SJCRH30 (cell line): ENCODE results near the gene MCOLN1. TPM values are rescaled to one million over a fixed set of nuclear protein-coding genes. Genes with fewer than 3 reads are reported as not detected.

ENCODE experiments used
- DNase-seq, 2 experiments: peaks; one replicate each; pipeline ENCODE4 v3.0.0-alpha.2; 2015 to 2020
- H3K27ac ChIP-seq: fragments of 250-450 bp; sonication (Bioruptor Pico); 2 replicates; pipeline ENCODE4 v1.5.1; 2020; ENCODE audit warnings: mild to moderate bottlenecking, moderate library complexity
- H3K27me3 ChIP-seq: fragments of 250-450 bp; sonication (Bioruptor Pico); 2 replicates; pipeline ENCODE4 v1.5.1; 2020; ENCODE audit warnings: mild to moderate bottlenecking, moderate library complexity
- H3K36me3 ChIP-seq: fragments of 250-450 bp; sonication (Bioruptor Pico); 2 replicates; pipeline ENCODE4 v1.5.1; 2020; ENCODE audit warnings: mild to moderate bottlenecking, moderate library complexity
- H3K4me1 ChIP-seq: fragments of 250-450 bp; sonication (Bioruptor Pico); 2 replicates; pipeline ENCODE4 v1.5.1; 2020; ENCODE audit warnings: mild to moderate bottlenecking, moderate library complexity
- H3K4me3 ChIP-seq: fragments of 250-450 bp; sonication (Bioruptor Pico); 2 replicates; pipeline ENCODE4 v1.5.1; 2020; ENCODE audit warnings: mild to moderate bottlenecking, moderate library complexity
- H3K9me3 ChIP-seq: fragments of 250-450 bp; sonication (Bioruptor Pico); replicated peaks from 2 replicates; pipeline ENCODE4 v1.5.1; 2020; ENCODE audit warnings: mild to moderate bottlenecking, moderate library complexity
- total RNA-seq: library from RNA; depleted of rRNA; stranded (reverse); fragments of >200 nt; shearing (Covaris generic); gene quantifications from 2 replicates; pipeline ENCODE4 v1.2.3, GENCODE V29; 2014; rRNA removed

Gene MCOLN1
- 3.8 and 5.8 TPM in 2 replicates for total RNA-seq

DNA sequence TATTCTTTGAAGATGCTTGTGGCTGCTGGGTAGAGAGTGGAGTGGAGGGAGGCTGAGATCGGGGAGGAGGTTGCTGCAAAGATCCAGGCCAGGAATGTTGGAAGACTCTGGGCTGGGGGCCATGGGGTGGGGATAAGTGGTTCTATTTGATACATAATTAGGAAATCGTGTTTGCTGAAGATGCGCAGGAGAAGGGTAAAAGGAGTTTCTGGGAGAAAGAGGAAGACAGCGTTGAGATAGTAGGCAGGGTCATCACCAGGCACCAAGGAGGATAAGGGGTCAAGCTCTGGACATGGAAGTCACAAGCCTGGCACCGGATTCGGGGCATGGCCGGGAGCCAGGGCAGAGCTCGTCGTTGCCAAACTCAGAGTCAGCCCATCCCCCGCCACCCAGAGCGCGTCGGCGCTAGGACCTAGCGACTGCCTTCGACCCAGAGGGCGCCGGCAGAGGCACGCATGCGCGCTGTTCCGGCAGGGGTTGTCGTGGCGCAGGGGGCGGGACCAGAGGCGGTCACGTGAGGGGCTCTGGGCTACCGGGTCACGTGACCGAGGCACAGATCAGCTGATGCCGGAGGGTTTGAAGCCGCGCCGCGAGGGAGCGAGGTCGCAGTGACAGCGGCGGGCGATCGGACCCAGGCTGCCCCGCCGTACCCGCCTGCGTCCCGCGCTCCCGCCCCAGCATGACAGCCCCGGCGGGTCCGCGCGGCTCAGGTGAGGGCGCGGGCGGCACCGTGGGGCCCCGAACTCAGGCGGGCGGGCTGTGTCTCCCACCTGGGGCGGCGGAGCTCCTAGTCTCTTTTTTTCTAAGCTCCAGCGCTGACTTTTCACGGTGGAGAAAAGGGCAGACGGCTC lies at the start of gene MCOLN1:
Gene MCOLN1, plus strand, starts transcription at position 553 of the 851 bp plus-strand sequence. Its CDS starts 127 bp downstream, at position 680.
- no peaks in the 10 kb centered on the region for H3K27me3 ChIP-seq
- no peaks in the 10 kb centered on the region for H3K36me3 ChIP-seq
- peaks cover 4% of the 10 kb centered on the region; the same call in 1 of the 2 replicates for H3K4me1 ChIP-seq
- H3K27ac ChIP-seq: no peak within 1 kb of the TSS
- DNase-seq: peak; percentile 98
- peak within 1 kb of the TSS; percentile 68 for H3K4me3 ChIP-seq
- no peaks in the 10 kb centered on the region for H3K9me3 ChIP-seq

DNA sequence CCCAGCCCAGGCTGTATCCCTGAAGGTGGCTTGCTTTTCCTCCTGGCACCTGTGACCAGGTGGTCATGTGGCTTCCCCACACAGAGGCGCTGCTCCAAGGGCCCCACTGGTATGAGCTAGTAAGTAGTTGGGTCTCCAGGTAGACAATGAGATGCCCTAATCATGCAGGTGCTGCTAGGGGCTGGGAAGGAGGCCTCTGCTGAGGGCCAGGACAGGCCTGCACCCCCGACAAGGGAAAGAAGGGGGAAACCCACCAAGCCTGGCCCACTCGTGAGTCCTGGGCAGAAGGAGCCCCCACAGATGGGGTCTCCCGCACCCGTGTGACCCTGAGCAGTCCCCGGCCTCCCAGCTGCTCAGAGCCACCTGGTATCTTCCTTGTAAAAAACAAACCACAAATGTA lies 46.8 kb upstream of the MCOLN1 start:
- no peaks in the 10 kb centered on the region for H3K9me3 ChIP-seq
- no peak overlapping the region for H3K4me3 ChIP-seq
- no peaks in the 10 kb centered on the region for H3K27me3 ChIP-seq
- no peak for DNase-seq
- H3K27ac ChIP-seq: no peak overlapping the region
- peaks cover 10% of the 10 kb centered on the region for H3K4me1 ChIP-seq
- H3K36me3 ChIP-seq: no peaks in the 10 kb centered on the region

DNA sequence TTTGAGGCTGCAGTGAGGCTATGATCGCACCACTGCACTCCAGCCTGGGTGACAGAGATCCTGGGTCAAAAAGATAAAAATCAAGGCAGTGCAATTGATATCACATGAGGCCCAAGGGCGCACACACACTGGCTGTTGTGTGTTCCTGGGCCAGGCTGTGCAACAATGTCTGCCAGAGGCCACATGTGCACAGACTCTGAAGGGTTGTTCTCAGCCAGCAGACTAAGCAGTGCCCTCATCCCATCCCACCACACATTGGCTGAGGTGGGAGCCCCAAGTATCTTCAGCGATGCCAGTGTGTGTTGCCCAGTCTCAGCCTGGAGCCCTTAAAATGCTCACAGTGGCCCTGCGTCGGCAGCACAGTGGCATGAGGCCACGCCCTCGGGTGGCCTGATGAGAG lies 46.2 kb upstream of the MCOLN1 start:
- Histone ChIP-seq H3K4me3 (no peak overlapping the region), H3K36me3 (no peaks in the 10 kb centered on the region), H3K27me3 (no peaks in the 10 kb centered on the region), H3K27ac (no peak overlapping the region), H3K4me1 (peaks cover 12% of the 10 kb centered on the region), H3K9me3 (no peaks in the 10 kb centered on the region)
- DNase-seq: no peak

DNA sequence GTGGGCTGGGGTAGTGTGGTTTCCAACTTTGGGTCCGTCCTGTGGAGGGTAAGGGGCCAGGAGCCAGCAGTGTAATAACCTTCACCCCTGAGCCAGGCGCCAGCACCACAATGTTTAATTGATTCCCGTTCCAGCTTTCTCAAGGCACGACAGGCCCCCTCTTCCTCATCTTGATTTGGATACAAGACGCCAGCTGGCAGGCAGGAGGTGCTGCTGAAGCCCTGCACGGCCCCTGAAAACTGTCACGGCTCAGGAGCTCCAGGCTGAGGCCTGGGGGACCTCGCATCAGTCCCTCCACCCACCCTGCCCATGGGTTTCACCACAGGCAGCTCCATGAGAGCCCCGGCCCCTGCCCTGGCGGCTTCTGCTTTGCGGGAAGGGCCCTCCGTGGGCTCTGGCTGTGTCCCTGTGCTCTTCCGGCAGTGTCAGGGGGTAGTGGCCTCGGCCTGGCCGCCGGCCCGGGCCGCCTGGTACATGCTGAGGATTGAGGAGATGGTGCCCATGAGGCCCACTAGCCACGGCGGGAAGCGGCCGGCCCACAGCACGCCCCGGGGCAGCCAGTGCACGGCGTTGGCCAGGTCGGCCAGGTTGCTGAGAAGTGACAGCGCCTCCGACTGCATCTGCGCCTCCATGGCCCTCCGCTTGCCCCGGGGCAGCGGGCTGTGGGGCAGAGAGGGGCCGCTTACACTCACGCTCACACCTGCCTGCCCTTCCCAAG lies 45.5 kb upstream of the MCOLN1 start:
- Histone ChIP-seq H3K4me1 (peaks cover 12% of the 10 kb centered on the region), H3K9me3 (no peaks in the 10 kb centered on the region), H3K27me3 (no peaks in the 10 kb centered on the region), H3K4me3 (no peak overlapping the region), H3K27ac (no peak overlapping the region), H3K36me3 (no peaks in the 10 kb centered on the region)
- no peak for DNase-seq

DNA sequence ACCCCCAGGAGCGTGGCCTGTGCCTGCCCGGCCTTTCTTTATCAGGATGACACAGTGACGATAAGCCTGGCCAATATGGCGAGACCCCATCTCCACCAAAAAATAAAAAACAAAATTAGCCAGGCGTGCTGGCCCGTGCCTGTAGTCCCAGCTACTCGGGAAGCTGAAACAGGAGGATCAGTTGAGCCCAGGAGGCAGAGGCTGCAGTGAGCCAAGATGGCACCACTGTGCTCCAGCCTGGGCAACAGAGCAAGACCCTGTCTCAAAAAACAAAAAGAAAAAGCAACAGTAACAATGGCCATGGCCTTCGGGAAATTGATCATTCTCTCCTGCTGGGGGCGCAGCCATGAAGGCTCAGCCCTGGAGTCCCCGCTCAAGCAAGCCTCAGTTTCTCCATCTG lies 44.7 kb upstream of the MCOLN1 start:
- DNase-seq: no peak
- Histone ChIP-seq H3K4me3 (no peak overlapping the region), H3K27ac (no peak overlapping the region), H3K36me3 (no peaks in the 10 kb centered on the region), H3K4me1 (peaks cover 12% of the 10 kb centered on the region), H3K9me3 (no peaks in the 10 kb centered on the region), H3K27me3 (no peaks in the 10 kb centered on the region)

DNA sequence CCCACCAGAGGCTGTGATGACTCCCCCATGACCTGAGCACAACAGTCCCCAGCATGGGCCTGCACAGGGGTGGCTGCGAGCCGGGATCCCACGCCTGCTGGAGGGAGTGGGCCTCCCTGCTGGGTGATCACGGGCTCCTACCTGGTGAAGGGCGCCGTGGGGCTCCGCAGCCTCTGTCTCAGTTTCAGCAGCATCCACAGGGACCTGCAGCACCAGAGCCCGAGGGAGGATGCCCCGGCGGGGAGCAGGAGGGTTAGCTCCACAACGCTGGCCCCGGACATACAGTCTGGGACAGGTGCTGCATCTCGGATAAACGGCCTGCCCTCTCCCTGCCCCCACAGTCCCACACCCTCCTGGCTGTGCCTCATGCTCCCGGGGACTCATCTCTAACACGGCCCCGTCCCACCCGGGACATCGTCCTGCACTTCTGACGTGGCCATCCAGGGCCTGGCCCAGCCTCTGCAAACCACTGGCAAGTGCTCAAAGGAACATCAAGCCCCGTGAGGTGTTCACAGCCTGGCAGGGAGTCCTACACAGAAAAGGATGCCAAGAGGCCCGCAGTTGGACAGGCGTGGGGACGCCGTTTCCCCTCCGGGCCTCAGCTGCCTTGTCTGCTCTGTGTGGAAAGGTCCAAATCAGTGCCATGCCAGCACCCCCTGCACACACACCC lies 44.1 kb upstream of the MCOLN1 start:
- no peaks in the 10 kb centered on the region for H3K36me3 ChIP-seq
- no peaks in the 10 kb centered on the region for H3K9me3 ChIP-seq
- no peaks in the 10 kb centered on the region for H3K27me3 ChIP-seq
- H3K27ac ChIP-seq: no peak overlapping the region
- no peak overlapping the region for H3K4me3 ChIP-seq
- no peak for DNase-seq
- peaks cover 12% of the 10 kb centered on the region for H3K4me1 ChIP-seq

DNA sequence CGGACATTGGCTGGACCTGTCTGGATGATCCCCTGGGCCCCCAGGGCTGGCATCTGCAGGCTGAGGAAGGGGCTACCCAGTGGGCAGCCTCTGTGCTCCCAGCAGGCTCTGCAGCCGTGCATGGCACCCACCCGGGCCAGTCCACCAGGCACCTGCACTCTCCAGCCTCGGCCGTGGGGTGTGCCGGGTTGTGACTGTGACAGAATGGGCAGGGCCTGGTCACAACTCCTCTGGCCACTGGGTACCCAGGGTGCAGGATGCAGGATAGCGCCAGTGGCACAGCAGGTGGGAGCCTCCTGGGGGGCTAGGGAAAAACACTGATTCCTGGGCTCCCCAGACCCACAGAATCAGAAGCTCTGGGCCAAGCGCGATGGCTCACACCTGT lies 43.6 kb upstream of the MCOLN1 start:
- Histone ChIP-seq H3K4me3 (no peak overlapping the region), H3K27ac (no peak overlapping the region), H3K27me3 (no peaks in the 10 kb centered on the region), H3K36me3 (no peaks in the 10 kb centered on the region), H3K4me1 (peaks cover 12% of the 10 kb centered on the region), H3K9me3 (no peaks in the 10 kb centered on the region)
- DNase-seq: no peak

DNA sequence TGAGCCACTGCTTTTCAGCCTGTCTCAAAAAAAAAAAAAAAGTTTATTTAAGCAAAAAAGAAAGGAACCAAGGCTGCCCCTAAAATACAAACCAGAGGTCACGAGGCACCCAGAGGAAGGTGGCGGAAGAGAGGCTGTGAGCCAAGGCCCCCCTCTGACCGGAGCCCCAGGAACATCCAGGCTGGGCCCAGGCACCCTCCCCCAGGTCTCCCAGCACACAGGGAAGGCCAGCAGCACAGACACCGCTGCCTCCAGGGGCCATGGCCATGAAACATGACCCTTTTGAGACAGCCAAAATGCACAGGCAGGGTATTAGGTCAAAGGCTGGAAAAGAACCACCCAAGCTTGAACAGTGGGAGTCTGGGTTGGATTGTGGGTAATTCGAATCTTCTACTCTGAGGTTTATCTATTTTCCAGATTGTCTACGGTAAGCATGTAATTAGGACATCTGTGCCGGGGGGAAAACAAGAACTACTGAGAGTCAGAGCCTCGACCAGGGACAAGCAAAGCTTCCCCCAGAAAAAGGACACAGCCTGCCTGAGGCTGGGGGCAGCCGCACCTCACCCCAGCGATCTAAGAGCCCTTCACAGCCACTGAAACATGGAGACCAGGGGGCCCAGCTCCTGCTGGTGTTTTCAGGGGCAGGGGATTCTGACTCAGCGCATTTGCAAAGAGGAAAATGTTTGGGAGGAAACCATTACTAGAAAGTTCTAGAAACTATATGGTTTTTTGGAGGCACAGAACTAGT lies 42.0 kb upstream of the MCOLN1 start:
- peak; percentile 33 to 63 for DNase-seq
- no peaks in the 10 kb centered on the region for H3K36me3 ChIP-seq
- peak overlapping the region; percentile 30 for H3K27ac ChIP-seq
- H3K27me3 ChIP-seq: no peaks in the 10 kb centered on the region
- H3K4me3 ChIP-seq: no peak overlapping the region
- H3K4me1 ChIP-seq: peaks cover 12% of the 10 kb centered on the region
- H3K9me3 ChIP-seq: no peaks in the 10 kb centered on the region

DNA sequence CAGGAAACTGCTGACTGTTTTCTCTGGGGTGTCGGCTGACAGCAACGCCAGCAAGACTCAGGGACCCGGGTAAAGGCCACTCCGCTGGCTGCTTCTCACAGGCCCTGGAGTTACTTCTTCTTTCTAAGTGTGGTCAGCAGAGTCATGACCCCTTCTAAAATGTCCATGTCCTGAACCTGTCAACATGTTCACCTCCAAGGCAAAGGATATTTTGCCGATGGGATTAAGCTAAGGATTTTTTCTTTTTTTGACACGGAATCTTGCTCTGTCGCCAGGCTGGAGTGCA lies 41.5 kb upstream of the MCOLN1 start:
- Histone ChIP-seq H3K9me3 (no peaks in the 10 kb centered on the region), H3K4me1 (peaks cover 12% of the 10 kb centered on the region), H3K4me3 (no peak overlapping the region), H3K27ac (peak overlapping the region; percentile 30; the same call in 1 of the 2 replicates), H3K36me3 (no peaks in the 10 kb centered on the region), H3K27me3 (no peaks in the 10 kb centered on the region)
- no peak for DNase-seq

DNA sequence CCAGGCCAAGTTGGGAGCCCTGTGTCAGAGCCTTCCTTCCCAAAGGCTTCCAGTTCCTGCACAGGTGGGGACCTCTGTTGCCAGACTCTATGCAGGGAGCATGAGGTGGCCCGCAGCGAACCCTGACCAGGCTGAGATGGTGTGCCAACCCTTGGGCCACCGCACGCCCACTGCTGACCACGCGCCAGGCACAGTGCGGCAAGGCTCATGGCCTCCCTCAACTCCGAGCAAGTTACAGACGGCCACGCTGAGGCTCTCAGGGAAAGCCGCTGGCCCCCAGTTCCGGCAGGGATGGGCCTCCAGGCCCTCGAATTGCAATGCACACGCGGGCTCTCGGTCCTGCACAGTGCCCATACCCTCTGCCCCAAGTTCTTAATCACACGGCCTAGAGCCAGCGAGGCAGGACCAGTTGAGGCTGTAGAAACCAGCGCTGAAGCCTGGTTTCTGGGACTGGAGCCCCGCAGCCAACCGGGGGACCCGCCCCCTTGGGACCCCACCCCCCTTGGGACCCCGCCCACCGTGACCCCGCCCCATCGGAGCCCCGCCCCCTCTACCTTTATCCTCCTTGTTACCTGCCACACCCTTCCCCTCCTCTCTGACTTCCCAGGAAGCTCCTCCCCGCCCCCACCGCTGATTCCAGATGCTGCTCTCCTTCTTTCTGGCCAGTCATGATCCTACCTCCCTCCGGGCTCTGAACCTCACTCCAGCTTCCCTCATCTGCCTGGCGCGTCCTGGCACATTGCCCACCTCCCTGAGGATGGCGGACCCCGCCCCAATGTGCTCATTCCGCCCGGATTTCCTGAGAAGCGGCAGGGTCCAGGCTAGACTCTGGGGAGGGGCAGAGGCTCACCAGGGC lies 39.6 kb upstream of the MCOLN1 start:
- Histone ChIP-seq H3K4me1 (peaks cover 12% of the 10 kb centered on the region), H3K9me3 (no peaks in the 10 kb centered on the region), H3K27me3 (no peaks in the 10 kb centered on the region), H3K36me3 (no peaks in the 10 kb centered on the region), H3K27ac (no peak overlapping the region), H3K4me3 (no peak overlapping the region)
- DNase-seq: peak in 1 of 2 experiments; percentile 32

DNA sequence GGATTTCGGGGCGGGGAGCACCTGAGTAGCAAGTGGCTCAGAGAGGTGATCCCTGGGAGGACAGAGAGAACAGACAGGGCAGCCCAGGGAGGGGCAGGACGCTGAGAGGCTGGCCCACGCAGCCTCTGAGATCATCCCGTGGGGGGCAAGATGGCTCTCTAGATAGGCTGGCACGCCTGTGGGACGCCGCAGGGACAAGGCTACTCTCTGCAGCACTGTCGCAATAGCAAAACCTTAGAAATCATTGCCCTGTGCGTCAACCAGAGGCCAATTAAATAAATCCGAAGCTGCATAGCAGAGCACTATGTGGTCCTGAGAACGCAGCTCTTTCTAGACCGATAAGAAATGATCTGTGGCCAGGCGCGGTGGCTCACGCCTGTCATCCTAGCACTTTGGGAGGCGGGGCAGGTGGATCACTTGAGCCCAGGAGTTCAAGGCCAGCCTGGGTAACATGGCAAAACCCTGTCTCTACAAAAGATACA lies 38.7 kb upstream of the MCOLN1 start:
- no peaks in the 10 kb centered on the region for H3K36me3 ChIP-seq
- H3K4me1 ChIP-seq: peaks cover 12% of the 10 kb centered on the region
- no peaks in the 10 kb centered on the region for H3K27me3 ChIP-seq
- H3K27ac ChIP-seq: no peak overlapping the region
- DNase-seq: no peak
- no peak overlapping the region for H3K4me3 ChIP-seq
- H3K9me3 ChIP-seq: no peaks in the 10 kb centered on the region

DNA sequence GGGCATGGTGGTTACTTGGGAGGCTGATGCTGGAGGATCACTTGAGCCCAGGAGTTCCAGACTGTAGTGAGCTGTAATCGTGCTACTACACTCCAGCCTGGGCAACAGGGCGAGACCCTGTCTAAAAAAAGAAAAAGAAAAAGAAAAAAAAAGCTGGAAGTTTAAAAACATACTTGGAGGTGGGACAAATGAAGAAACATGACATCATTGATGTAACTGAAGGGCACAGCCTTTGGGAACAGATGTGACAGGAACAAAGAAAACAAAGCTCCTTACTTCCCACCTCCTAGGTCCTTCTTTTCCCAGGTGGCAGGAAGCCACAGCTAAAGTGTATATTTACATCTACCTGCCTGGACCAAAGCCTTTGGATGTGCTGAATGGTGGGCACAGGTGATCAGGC lies 35.5 kb upstream of the MCOLN1 start:
- no peaks in the 10 kb centered on the region for H3K27me3 ChIP-seq
- no peaks in the 10 kb centered on the region for H3K9me3 ChIP-seq
- H3K36me3 ChIP-seq: no peaks in the 10 kb centered on the region
- no peak overlapping the region for H3K4me3 ChIP-seq
- no peak for DNase-seq
- no peak overlapping the region for H3K27ac ChIP-seq
- no peaks in the 10 kb centered on the region for H3K4me1 ChIP-seq

DNA sequence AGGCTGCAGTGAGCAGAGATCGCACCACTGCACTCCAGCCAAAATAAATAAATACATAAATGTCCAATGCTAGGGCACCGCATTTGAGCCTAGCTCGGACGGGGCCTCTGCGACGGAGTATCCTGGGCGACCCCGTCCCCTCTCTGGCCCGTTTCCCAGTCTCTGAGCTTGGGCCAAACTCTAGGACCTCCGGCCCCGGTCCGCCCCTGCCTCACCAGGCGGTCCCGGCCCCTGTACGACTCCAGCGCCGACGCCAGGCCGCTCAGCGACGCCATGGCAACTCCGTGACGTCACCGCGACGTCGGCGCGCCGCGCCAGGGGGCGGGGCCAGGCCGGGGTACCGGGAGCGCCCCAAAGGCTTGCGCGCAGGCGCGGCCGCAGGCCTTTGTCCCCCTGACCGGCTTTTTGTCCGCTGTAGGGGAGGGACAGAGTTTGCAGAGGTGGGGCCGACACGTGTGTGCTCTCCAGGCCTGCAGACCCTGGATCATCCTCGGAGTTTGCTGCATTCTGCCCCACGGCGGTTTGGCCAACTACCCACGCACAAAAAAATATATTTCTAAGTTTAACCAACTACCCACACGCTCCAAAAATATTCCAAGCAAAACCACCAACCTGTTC lies 33.6 kb upstream of the MCOLN1 start, which contains the start of gene PEX11G:
Gene PEX11G, minus strand, starts transcription at position 300 of the 618 bp plus-strand sequence. Its CDS starts 25 bp downstream, at position 275.
- no peaks in the 10 kb centered on the region for H3K9me3 ChIP-seq
- no peaks in the 10 kb centered on the region for H3K27me3 ChIP-seq
- H3K4me1 ChIP-seq: no peaks in the 10 kb centered on the region
- no peaks in the 10 kb centered on the region for H3K36me3 ChIP-seq
- H3K4me3 ChIP-seq: peak within 1 kb of the TSS; percentile 64
- peak; percentile 78 to 81 for DNase-seq
- peak within 1 kb of the TSS; percentile 25; the same call in 1 of the 2 replicates for H3K27ac ChIP-seq
